ENCODE measurements around the gene FXN.

DNA sequence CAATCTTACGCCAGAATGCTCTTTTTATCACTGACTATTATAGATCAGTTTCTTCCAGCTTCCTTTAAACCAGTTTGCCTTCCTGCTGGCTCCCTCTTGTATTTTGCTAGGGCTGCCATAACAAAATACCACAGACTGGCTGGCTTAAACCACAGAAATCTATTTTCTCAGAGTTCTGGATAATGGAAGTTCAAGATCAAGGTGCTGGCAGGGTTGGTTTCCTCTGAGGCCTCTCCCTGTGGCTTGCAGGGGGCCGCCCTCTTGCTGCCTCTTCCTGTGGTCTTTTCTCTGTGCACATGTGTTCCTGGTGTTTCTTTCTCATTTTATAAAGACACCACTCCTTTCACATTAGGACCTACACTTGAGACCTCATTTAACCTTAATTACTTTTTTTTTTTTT, 6.8 kb upstream of the FXN start:
- TF ChIP-seq POLR2A (IDR thresholded peaks at IDR 0.05; ENCODE audit: low read length): no peak
- TF ChIP-seq GATA1 (IDR thresholded peaks at IDR 0.05; ENCODE audit: low read depth, low read length): no peak
